Measurements from ENCODE around the gene SMPD3.

GRCh38 chr16:68487669-68488068, 39.4 kb upstream of the SMPD3 start:
- TF ChIP-seq EGR1 (IDR thresholded peaks at IDR 0.05; ENCODE audit: borderline replicate concordance, low read depth, low read length) = no peak
- no peak for TF ChIP-seq SRF (IDR thresholded peaks at IDR 0.05; ENCODE audit: low read depth, low read length)
